AG09309 (cell line): ENCODE measurements around the gene TTLL11.
A peak's percentile ranks its signal among the peaks of the same experiment; 100 is the strongest.

Experiments
- DNase-seq: peaks from one replicate; pipeline ENCODE4 v3.0.0-alpha.2; 2010; ENCODE audit warnings: low read depth
- H3K4me3 ChIP-seq: 2 replicates; pipeline ENCODE4 v1.5.1; 2011; ENCODE audit warnings: mild to moderate bottlenecking, low read depth, low read length, moderate library complexity; ENCODE audit not compliant: control insufficient read depth
- CTCF ChIP-seq: IDR thresholded peaks from 2 replicates; pipeline ENCODE4 v1.5.1; 2011; ENCODE audit warnings: mild to moderate bottlenecking, low read depth, low read length, inconsistent platforms; ENCODE audit not compliant: insufficient read depth, control insufficient read depth; ENCODE audit errors: missing control alignments

TTLL11 gene

GRCh38 chr9:121975801-121976277, 117.3 kb downstream of the TTLL11 start:
- H3K4me3 ChIP-seq, result no peak overlapping the region
- DNase-seq, result no peak
- no peak for TF ChIP-seq CTCF

GRCh38 chr9:121974421-121974820, 118.7 kb downstream of the TTLL11 start:
- H3K4me3 ChIP-seq, result no peak overlapping the region
- DNase-seq, result no peak
- TF ChIP-seq CTCF, result no peak

GRCh38 chr9:121972501-121972981, 120.6 kb downstream of the TTLL11 start:
- TF ChIP-seq CTCF, result no peak
- peak; percentile 34 for DNase-seq
- no peak overlapping the region for H3K4me3 ChIP-seq

GRCh38 chr9:121968056-121968455, 125.1 kb downstream of the TTLL11 start:
- DNase-seq, result no peak
- no peak for TF ChIP-seq CTCF
- H3K4me3 ChIP-seq, result no peak overlapping the region

- TF ChIP-seq CTCF, result no peak
- no peak for DNase-seq
- no peak overlapping the region for H3K4me3 ChIP-seq
These were observed 126.4 kb downstream of the TTLL11 start for GRCh38 chr9:121966706-121967105.

- DNase-seq, result no peak
- no peak overlapping the region for H3K4me3 ChIP-seq
- TF ChIP-seq CTCF, result no peak
These were observed 129.5 kb downstream of the TTLL11 start for GRCh38 chr9:121963528-121963995.

- no peak overlapping the region for H3K4me3 ChIP-seq
- TF ChIP-seq CTCF, result no peak
- DNase-seq, result no peak
These were observed 130.7 kb downstream of the TTLL11 start for GRCh38 chr9:121962421-121962820.
